ENCODE data around the gene PLEKHG3. TPM values are rescaled to one million over a fixed set of nuclear protein-coding genes. Genes with fewer than 3 reads are reported as not detected.

PLEKHG3 gene
- total RNA-seq, 6 experiments from 2014 or later, result 6.0 to 11.7 (median 9.2) TPM

GRCh38 chr14:64788706-64789105, 84.5 kb downstream of the PLEKHG3 start:
- peak; percentile 93 for DNase-seq
- Mint-ChIP-seq H3K4me1 (ENCODE audit: low read depth) (peaks cover 36% of the 10 kb centered on the region), H3K27ac (peak overlapping the region; percentile 58; the same call in 1 of the 2 replicates), H3K27me3 (ENCODE audit: insufficient read depth) (peaks cover 2% of the 10 kb centered on the region), H3K9me3 (no peaks in the 10 kb centered on the region), H3K4me3 (no peak overlapping the region), H3K36me3 (ENCODE audit: low read depth) (no peaks in the 10 kb centered on the region; the same call in 1 of the 2 replicates)
- no peak for TF ChIP-seq CTCF (IDR thresholded peaks at IDR 0.05)

GRCh38 chr14:64789696-64790095, 85.5 kb downstream of the PLEKHG3 start:
- peaks cover 2% of the 10 kb centered on the region for H3K27me3 Mint-ChIP-seq (ENCODE audit: insufficient read depth)
- no peaks in the 10 kb centered on the region; the same call in 1 of the 2 replicates for H3K36me3 Mint-ChIP-seq (ENCODE audit: low read depth)
- DNase-seq, result no peak
- H3K4me3 Mint-ChIP-seq, result no peak overlapping the region
- TF ChIP-seq CTCF (IDR thresholded peaks at IDR 0.05), result no peak
- no peaks in the 10 kb centered on the region for H3K9me3 Mint-ChIP-seq
- H3K27ac Mint-ChIP-seq, result no peak overlapping the region
- peaks cover 36% of the 10 kb centered on the region for H3K4me1 Mint-ChIP-seq (ENCODE audit: low read depth)

GRCh38 chr14:64790478-64790877, 86.3 kb downstream of the PLEKHG3 start:
- Mint-ChIP-seq H3K4me1 (ENCODE audit: low read depth) (peaks cover 36% of the 10 kb centered on the region), H3K4me3 (no peak overlapping the region), H3K9me3 (no peaks in the 10 kb centered on the region), H3K27me3 (ENCODE audit: insufficient read depth) (peaks cover 2% of the 10 kb centered on the region), H3K27ac (no peak overlapping the region), H3K36me3 (ENCODE audit: low read depth) (no peaks in the 10 kb centered on the region)
- DNase-seq, result no peak
- TF ChIP-seq CTCF (IDR thresholded peaks at IDR 0.05), result no peak

- peaks cover 2% of the 10 kb centered on the region; the same call in 1 of the 2 replicates for H3K27me3 Mint-ChIP-seq (ENCODE audit: insufficient read depth)
- DNase-seq, result no peak
- H3K36me3 Mint-ChIP-seq (ENCODE audit: low read depth), result no peaks in the 10 kb centered on the region
- no peak for TF ChIP-seq CTCF (IDR thresholded peaks at IDR 0.05)
- peaks cover 24% of the 10 kb centered on the region for H3K4me1 Mint-ChIP-seq (ENCODE audit: low read depth)
- no peak overlapping the region for H3K27ac Mint-ChIP-seq
- no peak overlapping the region for H3K4me3 Mint-ChIP-seq
- H3K9me3 Mint-ChIP-seq, result no peaks in the 10 kb centered on the region
Measured at GRCh38 chr14:64792231-64792630, 88.0 kb downstream of the PLEKHG3 start.

GRCh38 chr14:64792871-64793560, 88.8 kb downstream of the PLEKHG3 start:
- peaks cover 2% of the 10 kb centered on the region; the same call in 1 of the 2 replicates for H3K27me3 Mint-ChIP-seq (ENCODE audit: insufficient read depth)
- H3K36me3 Mint-ChIP-seq (ENCODE audit: low read depth), result no peaks in the 10 kb centered on the region
- no peaks in the 10 kb centered on the region for H3K9me3 Mint-ChIP-seq
- H3K4me3 Mint-ChIP-seq, result no peak overlapping the region
- peaks cover 19% of the 10 kb centered on the region for H3K4me1 Mint-ChIP-seq (ENCODE audit: low read depth)
- no peak overlapping the region for H3K27ac Mint-ChIP-seq
- TF ChIP-seq CTCF (IDR thresholded peaks at IDR 0.05), result no peak
- DNase-seq, result no peak
